GM12872 (cell line): ENCODE measurements around the gene KLHL22.

Experiments used
- TF ChIP-seq, protein P1 (sequence below): IDR thresholded peaks from 3 replicates; pipeline ENCODE4 v1.5.1; 2011; ENCODE audit warnings: low read depth, mild to moderate bottlenecking, low read length, moderate library complexity; ENCODE audit not compliant: insufficient read depth

KLHL22 gene

DNA sequence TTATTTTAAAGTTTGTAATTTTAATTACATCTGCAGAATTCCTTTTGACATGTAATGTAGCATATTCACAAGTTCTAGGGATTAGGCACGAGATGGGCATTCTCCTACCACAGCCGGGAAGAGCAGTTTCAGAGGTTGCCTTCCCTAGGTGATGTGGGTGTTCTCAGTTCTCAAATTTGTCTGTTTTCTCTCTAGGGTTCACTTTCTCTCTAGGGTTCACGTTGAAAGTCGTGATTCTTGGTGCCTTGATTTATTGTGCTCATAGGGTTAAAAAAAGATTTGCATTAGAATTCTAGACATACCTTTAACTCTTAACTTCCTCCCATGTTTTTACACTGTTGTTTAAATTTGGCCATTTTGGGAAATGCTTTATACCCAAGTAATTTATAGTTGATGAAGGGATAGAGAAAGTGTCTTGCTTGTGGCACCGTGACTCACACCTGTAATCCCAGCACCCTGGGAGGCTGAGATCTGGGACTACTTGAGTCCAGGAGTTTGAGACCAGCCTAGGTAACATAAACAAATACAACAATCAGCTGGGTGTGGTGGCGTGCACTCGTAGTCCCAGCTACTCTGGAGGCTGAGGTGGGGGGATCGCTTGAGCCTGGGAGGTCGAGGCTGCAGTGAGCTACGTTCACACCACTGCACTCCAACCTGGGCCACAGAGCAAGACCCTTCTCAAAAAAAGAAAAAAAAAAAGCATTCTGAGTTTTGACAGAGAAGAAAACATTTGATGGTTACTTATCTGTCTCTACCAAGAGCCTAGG is 15.4 kb upstream of the KLHL22 start:
- TF ChIP-seq, protein P1, sequence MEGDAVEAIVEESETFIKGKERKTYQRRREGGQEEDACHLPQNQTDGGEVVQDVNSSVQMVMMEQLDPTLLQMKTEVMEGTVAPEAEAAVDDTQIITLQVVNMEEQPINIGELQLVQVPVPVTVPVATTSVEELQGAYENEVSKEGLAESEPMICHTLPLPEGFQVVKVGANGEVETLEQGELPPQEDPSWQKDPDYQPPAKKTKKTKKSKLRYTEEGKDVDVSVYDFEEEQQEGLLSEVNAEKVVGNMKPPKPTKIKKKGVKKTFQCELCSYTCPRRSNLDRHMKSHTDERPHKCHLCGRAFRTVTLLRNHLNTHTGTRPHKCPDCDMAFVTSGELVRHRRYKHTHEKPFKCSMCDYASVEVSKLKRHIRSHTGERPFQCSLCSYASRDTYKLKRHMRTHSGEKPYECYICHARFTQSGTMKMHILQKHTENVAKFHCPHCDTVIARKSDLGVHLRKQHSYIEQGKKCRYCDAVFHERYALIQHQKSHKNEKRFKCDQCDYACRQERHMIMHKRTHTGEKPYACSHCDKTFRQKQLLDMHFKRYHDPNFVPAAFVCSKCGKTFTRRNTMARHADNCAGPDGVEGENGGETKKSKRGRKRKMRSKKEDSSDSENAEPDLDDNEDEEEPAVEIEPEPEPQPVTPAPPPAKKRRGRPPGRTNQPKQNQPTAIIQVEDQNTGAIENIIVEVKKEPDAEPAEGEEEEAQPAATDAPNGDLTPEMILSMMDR = no peak

- TF ChIP-seq, protein P1 = no peak
Measured at GRCh38 chr22:20509344-20510047, 13.9 kb upstream of the KLHL22 start.

DNA sequence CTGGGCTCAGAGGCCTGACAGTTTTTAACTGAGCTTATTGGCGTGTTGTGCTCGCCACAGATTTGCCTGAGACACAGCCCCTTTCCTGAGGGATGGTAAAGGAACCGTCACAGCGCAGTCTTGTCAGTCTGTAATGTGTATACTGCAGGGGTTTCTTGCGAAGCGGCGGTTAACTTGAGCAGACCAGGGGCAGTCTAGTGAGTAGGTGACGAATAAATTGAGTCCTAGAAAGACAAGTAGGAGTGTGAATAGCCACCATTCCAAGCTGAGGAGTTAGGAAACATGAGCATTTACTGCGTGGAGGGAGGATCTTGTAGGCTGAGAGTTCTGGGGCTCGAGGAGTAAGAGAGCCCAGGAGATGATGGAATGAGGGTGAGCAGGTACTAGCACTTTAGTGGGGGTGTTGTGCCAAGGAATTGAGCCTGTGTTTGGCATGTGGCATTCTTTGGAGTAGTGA is 13.2 kb upstream of the KLHL22 start:
- TF ChIP-seq, protein P1 = no peak

DNA sequence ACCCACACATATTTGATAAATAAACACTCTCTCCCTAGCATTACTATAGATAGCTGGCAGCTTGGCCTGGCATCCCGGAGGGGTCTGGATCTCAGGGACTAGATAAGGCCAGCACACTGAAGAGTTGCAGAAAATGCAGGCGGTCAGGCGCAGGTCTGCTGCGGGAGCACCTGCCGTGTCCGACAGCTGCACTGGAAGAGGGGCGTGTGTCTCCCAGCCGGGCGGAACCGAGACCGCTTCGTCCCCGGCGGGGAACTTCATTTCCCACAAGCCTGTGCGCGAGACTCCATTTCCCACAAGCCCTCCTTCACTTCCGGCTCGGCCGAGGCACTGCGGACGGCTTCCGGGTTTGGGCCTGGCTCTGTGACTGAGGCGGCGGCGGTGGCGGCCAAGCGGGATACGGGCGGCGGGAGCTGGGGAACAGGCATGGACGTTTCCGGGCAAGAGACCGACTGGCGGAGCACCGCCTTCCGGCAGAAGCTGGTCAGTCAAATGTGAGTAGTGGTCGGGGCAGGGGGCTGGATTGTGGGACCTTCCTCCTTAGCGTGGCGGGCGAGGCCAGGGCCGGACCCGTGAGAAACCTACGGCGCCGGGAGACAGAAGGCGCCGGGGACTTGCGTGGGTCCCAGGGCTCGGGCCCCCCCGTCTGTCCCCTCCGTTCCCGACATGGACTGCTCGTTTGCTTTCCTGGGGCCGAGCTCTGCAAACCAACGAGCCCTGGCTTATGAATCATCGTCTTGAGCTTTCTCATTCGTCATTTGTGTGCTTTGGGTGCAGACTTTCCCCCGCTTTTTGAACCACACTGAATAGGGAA is 11.9 kb upstream of the KLHL22 start, which contains the start of gene MED15:
MED15 (plus strand) TSS at position 358 of the 814 bp plus-strand sequence; CDS start at position 427, 69 bp downstream.
- TF ChIP-seq, protein P1 = no peak

DNA sequence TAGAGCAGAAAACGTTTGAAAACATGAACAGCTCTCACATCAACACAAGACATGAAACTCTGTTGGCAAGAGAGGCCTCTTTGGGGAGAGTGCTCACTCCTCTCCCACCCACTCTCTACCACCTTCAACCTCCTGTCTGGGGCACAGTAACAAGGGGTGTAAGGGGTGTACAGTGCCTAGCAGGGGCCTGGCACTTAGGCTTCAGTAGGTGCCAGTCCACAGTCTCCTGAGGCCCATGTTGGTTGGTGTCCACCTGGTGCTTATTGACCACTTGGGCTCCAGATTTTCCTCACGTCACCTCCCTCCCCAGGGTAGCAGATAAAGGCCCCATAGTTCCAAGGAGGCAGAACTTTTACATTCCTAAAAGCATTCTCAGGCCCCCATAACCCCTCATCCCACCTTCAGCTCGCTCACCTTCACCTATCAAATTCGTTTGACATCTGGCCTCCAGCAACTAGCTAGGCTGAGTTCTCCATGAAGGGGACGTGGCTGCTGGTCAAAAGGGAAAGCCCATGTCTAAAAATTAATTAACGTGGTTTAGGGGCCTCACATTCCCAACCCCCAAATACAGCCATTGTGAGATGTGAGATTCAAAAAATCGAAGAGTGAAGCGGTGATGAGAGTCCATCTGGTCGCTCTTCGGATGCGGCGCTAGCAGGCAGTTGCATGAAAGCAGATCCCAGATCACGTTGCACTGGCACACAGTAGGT is 11.1 kb upstream of the KLHL22 start:
- TF ChIP-seq, protein P1 = no peak

- TF ChIP-seq, protein P1 = no peak
Measured at GRCh38 chr22:20503816-20504215, 8.2 kb upstream of the KLHL22 start.
